Spinal cord (tissue), 10 donors: ENCODE results near the gene ASCL1. TPM values are rescaled to one million over a fixed set of nuclear protein-coding genes. Genes with fewer than 3 reads are reported as not detected.

Experiments used
- DNase-seq, 6 donors: peaks; one replicate each; pipeline versions ENCODE4 v3.0.0 to v3.0.0-alpha.2; 2013 to 2015; ENCODE audit warnings: low spot score in 6 of 6, low read depth in 4 of 6
- H3K27ac ChIP-seq: one replicate; pipeline ENCODE4 v1.5.1; 2013; ENCODE audit warnings: low read depth, low read length, control low read depth
- H3K27me3 ChIP-seq: one replicate; pipeline ENCODE4 v1.6.1; 2013; ENCODE audit warnings: low read length; ENCODE audit not compliant: control insufficient read depth, insufficient read depth
- H3K36me3 ChIP-seq: one replicate; pipeline ENCODE4 v1.6.1; 2013; ENCODE audit warnings: low read length; ENCODE audit not compliant: control insufficient read depth, insufficient read depth
- H3K4me1 ChIP-seq: one replicate; pipeline ENCODE4 v1.6.1; 2013; ENCODE audit warnings: low read length; ENCODE audit not compliant: control insufficient read depth, insufficient read depth
- H3K4me3 ChIP-seq: one replicate; pipeline ENCODE4 v1.5.1; 2013; ENCODE audit warnings: low read depth, low read length, control low read depth
- H3K9me3 ChIP-seq: one replicate; pipeline ENCODE4 v1.6.1; 2013; ENCODE audit warnings: low read length; ENCODE audit not compliant: control insufficient read depth, insufficient read depth
- WGBS: methylation state at CpG from one replicate; pipeline ENCODE4 v1.1.5; 2013; ENCODE audit warnings: missing lambda C conversion rate; ENCODE audit not compliant: insufficient coverage; 5-methylcytosine and 5-hydroxymethylcytosine counted together
- polyA plus RNA-seq, 2 donors: library from polyadenylated mRNA; unstranded; fragments of 120-200 nt; gene quantifications; one replicate each; pipeline ENCODE4 v1.2.1, GENCODE V29; 2013; ENCODE audit not compliant: insufficient read length in 2 of 2
- total RNA-seq, 2 donors: library from RNA; depleted of rRNA in 1 of 2; stranded (reverse); fragments of 120-200 nt in 1 of 2; fragments of >200 nt in 1 of 2; gene quantifications; one replicate each; pipeline versions ENCODE4 v1.2.3 to v1.2.4, GENCODE V29; 2013 to 2014
- donor health status: healthy.

Gene ASCL1
- total and polyA plus RNA-seq, 4 donors = 7.6 to 46.1 (median 23.7) TPM

DNA sequence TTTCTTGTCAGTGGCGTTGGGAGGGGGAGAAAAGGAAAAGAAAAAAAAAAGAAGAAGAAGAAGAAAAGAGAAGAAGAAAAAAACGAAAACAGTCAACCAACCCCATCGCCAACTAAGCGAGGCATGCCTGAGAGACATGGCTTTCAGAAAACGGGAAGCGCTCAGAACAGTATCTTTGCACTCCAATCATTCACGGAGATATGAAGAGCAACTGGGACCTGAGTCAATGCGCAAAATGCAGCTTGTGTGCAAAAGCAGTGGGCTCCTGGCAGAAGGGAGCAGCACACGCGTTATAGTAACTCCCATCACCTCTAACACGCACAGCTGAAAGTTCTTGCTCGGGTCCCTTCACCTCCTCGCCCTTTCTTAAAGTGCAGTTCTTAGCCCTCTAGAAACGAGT lies 1.9 kb downstream of the ASCL1 start:
- Histone ChIP-seq H3K9me3 (no peaks in the 10 kb centered on the region), H3K4me1 (peaks cover 39% of the 10 kb centered on the region), H3K27ac (peak overlapping the region; percentile 84), H3K36me3 (no peaks in the 10 kb centered on the region), H3K27me3 (peaks cover 58% of the 10 kb centered on the region), H3K4me3 (peak overlapping the region; percentile 59)
- 31% methylated on average over 12 of the region's 14 CpGs for WGBS
- peak in 2 of 6 donors; percentile 61 to 62 for DNase-seq

DNA sequence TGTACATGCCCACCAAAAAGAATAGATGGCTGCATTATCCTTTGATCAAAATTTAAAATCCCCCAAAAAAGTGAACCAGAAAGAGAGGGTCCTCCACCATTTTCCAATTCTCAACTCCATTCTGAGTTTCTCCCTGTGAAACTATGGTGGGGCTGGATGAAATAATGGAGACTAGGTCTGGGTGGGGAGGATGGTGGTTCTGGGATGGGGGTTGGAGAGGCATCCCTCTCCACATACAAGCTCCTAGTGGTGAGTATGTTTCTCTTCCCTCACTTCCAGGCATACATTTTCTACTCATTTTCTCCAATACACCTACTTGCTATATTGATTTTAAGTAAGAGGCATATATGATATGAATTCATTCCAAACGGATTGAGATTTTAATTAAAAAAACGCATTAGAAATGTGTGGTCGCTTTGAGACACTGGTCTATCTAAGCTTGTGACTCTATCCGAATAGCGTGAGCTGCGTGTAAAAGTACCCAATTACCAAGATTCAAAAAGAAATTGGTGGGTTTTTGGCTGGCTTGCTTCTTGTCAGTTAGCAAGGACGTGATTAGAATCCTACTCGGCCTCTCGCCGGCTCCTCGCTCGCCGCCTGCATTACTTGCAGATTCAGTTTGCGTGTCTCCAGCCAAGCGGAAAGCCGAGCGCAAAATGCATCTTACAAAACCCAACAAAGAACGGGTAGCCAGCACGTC lies 3.4 kb downstream of the ASCL1 start:
- Histone ChIP-seq H3K4me3 (peak overlapping the region; percentile 32), H3K27me3 (peaks cover 55% of the 10 kb centered on the region), H3K36me3 (no peaks in the 10 kb centered on the region), H3K27ac (peak overlapping the region; percentile 90), H3K9me3 (no peaks in the 10 kb centered on the region), H3K4me1 (peaks cover 48% of the 10 kb centered on the region)
- 7% methylated on average over 14 of the region's 19 CpGs for WGBS
- DNase-seq = peak in 4 of 6 donors; percentile 80 to 97 (median 90)

DNA sequence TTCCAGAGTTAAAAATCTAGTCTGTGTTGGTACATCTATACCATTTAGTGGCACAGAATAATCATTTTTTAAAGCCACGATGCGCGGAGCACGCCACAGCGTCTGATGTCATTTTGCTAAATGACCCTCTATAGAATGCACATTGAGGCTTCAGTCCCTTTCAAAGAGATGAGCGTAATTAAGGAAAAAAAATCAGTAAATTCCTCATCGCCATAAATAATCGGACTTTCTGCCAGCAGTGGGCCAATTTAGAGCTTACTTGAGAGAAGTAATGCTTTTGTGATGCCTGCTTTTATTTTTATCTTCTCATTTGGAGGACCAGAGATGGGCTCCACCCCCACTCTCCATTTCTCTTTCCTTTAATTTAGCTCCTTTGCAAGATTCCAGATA lies 4.0 kb downstream of the ASCL1 start:
- no peaks in the 10 kb centered on the region for H3K9me3 ChIP-seq
- peak overlapping the region; percentile 32 for H3K4me3 ChIP-seq
- peaks cover 50% of the 10 kb centered on the region for H3K27me3 ChIP-seq
- 0% methylated on average over 1 of the region's 8 CpGs for WGBS
- DNase-seq = no peak
- H3K4me1 ChIP-seq = peaks cover 48% of the 10 kb centered on the region
- H3K36me3 ChIP-seq = no peaks in the 10 kb centered on the region
- peak overlapping the region; percentile 90 for H3K27ac ChIP-seq

DNA sequence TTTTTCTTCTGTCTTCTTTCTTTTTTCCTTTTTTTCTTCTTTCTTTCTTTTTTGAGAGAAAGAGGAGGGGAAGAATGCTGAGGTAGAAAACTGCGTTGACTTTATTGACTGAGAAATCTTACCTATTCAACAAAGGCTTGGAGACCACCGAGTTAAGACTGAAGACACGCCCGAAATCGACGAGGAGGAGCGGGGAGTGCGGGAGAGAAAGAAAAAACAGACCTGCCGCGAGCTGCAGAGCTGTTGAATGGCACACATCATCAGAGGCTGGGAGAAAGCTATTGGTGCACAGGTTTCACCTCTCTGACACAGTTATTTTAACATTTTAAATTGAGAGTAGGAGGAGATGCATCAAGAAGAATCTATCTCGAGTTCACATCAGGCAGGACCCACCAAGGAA lies 5.1 kb downstream of the ASCL1 start:
- Histone ChIP-seq H3K4me3 (no peak overlapping the region), H3K36me3 (no peaks in the 10 kb centered on the region), H3K4me1 (peaks cover 43% of the 10 kb centered on the region), H3K27me3 (peaks cover 44% of the 10 kb centered on the region), H3K9me3 (no peaks in the 10 kb centered on the region), H3K27ac (no peak overlapping the region)
- WGBS = 18% methylated on average over 10 of the region's 11 CpGs
- DNase-seq = no peak

DNA sequence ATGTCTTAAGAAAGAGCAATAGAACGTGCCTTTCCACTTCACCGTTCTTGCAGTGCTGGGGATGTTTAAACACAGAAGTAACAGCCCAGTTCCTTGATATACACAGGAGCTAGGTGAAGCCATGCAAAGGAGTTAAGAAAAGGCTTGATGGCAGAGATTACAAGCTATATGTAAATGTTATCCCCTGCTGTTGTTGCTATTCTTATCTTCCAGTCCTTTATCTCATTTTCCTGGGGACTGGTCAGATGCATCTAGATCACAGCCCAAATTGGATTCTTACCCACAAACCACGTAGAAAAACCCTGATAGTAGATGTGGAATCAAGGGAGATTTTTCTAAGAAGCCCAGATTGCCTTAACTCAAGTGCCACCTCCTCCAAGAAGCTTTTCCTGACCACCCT lies 5.5 kb downstream of the ASCL1 start:
- H3K27me3 ChIP-seq = peaks cover 44% of the 10 kb centered on the region
- no peak overlapping the region for H3K27ac ChIP-seq
- no peaks in the 10 kb centered on the region for H3K36me3 ChIP-seq
- H3K4me1 ChIP-seq = peaks cover 40% of the 10 kb centered on the region
- no peak overlapping the region for H3K4me3 ChIP-seq
- no CpG with 5 or more reads among the region's 3 CpGs for WGBS
- DNase-seq = no peak
- no peaks in the 10 kb centered on the region for H3K9me3 ChIP-seq

DNA sequence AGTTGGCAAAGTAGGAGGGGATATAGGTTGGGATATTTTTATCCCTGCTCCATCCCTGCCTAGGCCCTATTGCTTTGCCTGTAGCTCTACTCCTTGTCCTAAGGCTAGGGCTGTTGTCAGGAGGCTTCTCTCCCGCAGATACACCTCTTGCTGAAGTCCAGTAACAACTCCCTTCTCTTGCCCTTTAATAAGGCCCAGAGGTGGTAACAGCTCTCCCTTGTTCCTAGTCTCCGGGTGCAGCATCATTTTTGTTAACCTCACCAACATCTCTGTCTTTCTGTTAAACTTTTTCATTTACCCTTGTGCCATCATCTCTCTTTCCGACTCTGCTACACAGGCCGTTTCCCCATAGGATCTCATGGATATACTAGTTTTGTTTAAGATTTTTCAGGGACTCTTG lies 6.3 kb downstream of the ASCL1 start:
- Histone ChIP-seq H3K4me3 (no peak overlapping the region), H3K27me3 (peaks cover 41% of the 10 kb centered on the region), H3K4me1 (peaks cover 38% of the 10 kb centered on the region), H3K9me3 (no peaks in the 10 kb centered on the region), H3K36me3 (no peaks in the 10 kb centered on the region), H3K27ac (no peak overlapping the region)
- WGBS = 73% methylated on average over 2 of the region's 4 CpGs
- DNase-seq = no peak

DNA sequence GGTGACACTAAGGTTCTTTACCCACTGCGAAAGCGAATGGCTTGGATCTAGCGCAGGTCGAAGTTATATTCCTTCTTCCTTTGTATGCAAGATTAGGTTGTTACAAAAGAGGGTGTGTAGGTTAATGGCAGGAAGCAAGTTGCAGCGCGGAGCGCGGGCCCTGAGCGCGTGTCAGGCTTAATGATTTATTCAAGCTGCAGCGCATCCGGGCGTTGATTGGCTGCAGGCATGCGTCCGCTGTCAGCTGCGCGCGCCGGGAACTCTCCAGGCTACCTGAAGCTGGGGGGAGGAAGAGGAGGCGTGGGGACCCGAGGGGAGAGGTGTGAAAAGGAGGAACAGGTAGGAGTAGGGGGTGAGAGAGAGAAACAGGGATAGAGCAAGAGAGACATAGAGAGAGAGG lies 7.4 kb downstream of the ASCL1 start:
- Histone ChIP-seq H3K9me3 (no peaks in the 10 kb centered on the region), H3K4me3 (peak overlapping the region; percentile 36), H3K36me3 (no peaks in the 10 kb centered on the region), H3K27ac (peak overlapping the region; percentile 81), H3K4me1 (peaks cover 36% of the 10 kb centered on the region), H3K27me3 (peaks cover 32% of the 10 kb centered on the region)
- WGBS = 1% methylated on average over 21 of the region's 21 CpGs
- DNase-seq = peak in 2 of 6 donors; percentile 86 to 87

DNA sequence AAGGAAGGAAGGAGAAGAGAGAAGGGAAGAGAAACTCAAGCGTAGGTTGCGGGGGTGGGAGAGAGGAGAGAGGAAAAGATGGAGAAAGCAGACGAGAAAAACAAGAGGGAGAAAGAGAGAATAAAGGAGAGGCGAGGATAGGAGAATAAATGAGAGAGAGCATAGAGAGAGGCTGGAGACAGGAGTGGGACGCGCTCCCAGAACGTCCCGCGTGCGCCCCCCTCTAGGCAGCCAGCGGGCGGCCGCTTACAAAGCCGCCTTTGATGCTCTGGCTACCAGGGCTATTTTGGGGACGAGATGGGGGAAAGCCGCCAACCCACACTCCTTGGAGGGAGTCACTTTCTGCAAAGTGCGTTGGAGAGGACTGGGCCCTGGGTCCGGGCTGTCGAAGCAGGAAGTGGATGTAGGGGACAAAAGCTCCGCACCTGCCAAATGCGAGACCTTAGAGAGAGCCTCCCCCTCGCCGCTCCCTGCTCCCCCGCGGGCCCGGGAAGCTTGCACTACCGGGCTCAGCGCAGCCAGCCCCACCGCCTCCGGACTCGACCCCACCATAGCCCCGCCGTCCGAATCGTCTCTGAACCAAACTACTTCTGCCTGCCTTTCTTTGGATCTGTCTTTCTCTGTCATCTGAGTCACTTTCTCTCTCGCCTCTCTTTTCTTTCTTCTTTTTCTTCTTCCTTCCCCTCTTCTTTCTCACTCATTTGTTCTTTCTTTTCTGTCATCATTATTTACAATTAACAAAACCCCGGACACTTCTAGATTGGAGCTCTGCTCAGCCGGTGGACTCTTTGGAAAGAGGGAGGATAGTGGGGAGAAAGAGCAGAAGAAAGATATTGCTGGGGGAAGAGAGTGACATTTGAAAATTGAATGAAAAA lies 8.0 kb downstream of the ASCL1 start:
- H3K4me3 ChIP-seq = peak overlapping the region; percentile 36
- H3K27me3 ChIP-seq = peaks cover 32% of the 10 kb centered on the region
- H3K36me3 ChIP-seq = no peaks in the 10 kb centered on the region
- peaks cover 36% of the 10 kb centered on the region for H3K4me1 ChIP-seq
- under 1% methylated on average over 36 of the region's 38 CpGs for WGBS
- peak in 4 of 6 donors; percentile 68 to 91 (median 79) for DNase-seq
- peak overlapping the region; percentile 81 for H3K27ac ChIP-seq
- H3K9me3 ChIP-seq = no peaks in the 10 kb centered on the region

DNA sequence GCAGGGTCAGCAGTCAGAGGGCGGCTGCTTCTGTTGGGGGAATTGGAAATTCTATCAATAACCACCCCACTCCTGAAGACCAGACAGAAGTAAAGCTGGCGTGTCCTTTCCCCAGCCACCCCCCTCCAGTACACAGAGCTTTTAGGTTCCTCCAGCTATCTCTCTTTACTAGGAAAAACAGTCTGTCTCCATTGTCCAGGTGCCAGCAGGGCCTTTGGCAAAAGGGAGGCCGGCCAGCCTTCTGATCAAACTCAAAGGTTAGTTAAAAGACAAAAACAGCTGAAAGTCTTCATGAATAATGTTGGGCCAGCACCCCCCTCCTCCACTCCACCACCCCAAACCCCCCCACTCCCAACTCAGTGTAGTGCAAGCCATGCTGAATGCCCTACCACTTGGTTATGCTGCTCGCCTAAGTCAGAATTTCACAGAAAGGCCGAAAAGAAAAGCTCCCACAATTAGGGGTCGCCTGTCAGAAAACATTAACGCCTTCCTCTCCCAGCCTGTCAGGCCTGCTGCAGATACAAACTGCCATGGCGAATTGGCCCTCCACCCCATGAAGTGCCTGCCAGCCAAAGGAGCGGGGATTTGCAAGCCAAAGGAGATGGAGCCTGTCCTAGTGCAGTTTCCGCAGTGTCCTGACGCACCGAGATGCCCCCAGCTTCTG lies 8.9 kb downstream of the ASCL1 start:
- Histone ChIP-seq H3K36me3 (no peaks in the 10 kb centered on the region), H3K9me3 (no peaks in the 10 kb centered on the region), H3K27me3 (peaks cover 27% of the 10 kb centered on the region), H3K27ac (peak overlapping the region; percentile 81), H3K4me1 (peaks cover 33% of the 10 kb centered on the region), H3K4me3 (no peak overlapping the region)
- DNase-seq = peak in 2 of 6 donors; percentile 84 to 88
- 23% methylated on average over 9 of the region's 12 CpGs for WGBS
